H1 (cell line): ENCODE results near the gene GNAQ. TPM values are rescaled to one million over a fixed set of nuclear protein-coding genes. Genes with fewer than 3 reads are reported as not detected.

Source experiments
- CTCF ChIA-PET: fragments of 300-600 bp; sonication (Branson Sonifier 250); formaldehyde crosslinking; loops from one replicate; lab custom pipeline; 2021; ENCODE audit not compliant: partially characterized antibody; lab: Charles Lee
- POLR2A ChIA-PET: fragments of 300-600 bp; sonication (Branson Sonifier 250); formaldehyde crosslinking; loops from one replicate; lab custom pipeline; 2021; ENCODE audit warnings: inconsistent platforms; ENCODE audit not compliant: partially characterized antibody; lab: Charles Lee
- DNase-seq, 2 experiments: peaks; one replicate each; pipeline versions ENCODE4 v3.0.0 to v3.0.0-alpha.2; 2010 to 2022; ENCODE audit warnings: low spot score in 2 of 2, low read depth in 1 of 2, mixed read lengths in 1 of 2
- FAIRE-seq: peaks from 2 replicates; lab custom pipeline; 2011; peaks lifted over from hg19 to GRCh38; lab: Jason Lieb, UNC
- H2AFZ ChIP-seq: 2 replicates; pipeline ENCODE4 v1.8.1; 2012; ENCODE audit warnings: low read length, inconsistent platforms
- H2AK5ac ChIP-seq: 2 replicates; pipeline ENCODE4 v1.6.1; 2013; ENCODE audit warnings: low read depth, low read length
- H2BK120ac ChIP-seq: replicated peaks from 2 replicates; pipeline ENCODE3; 2013; ENCODE audit warnings: low read depth, low read length, inconsistent platforms
- H2BK12ac ChIP-seq: 2 replicates; pipeline ENCODE4 v1.6.1; 2013; ENCODE audit warnings: low read depth, low read length
- H2BK15ac ChIP-seq: 2 replicates; pipeline ENCODE4 v1.6.1; 2013; ENCODE audit warnings: low read length
- H2BK20ac ChIP-seq: 2 replicates; pipeline ENCODE4 v1.6.1; 2013; ENCODE audit warnings: low read length
- H2BK5ac ChIP-seq: 2 replicates; pipeline ENCODE4 v1.6.1; 2013; ENCODE audit warnings: low read depth, low read length
- H3K14ac ChIP-seq: 2 replicates; pipeline ENCODE4 v1.6.1; 2013; ENCODE audit warnings: inconsistent platforms; ENCODE audit not compliant: insufficient read length
- H3K18ac ChIP-seq: 2 replicates; pipeline ENCODE4 v1.6.1; 2013; ENCODE audit warnings: low read length; ENCODE audit errors: extremely low read depth
- H3K23ac ChIP-seq: 2 replicates; pipeline ENCODE4 v1.6.1; 2013; ENCODE audit warnings: inconsistent platforms; ENCODE audit not compliant: insufficient read length
- H3K23me2 ChIP-seq: 2 replicates; pipeline ENCODE4 v1.6.1; 2013; ENCODE audit warnings: low read depth, low read length
- H3K27ac ChIP-seq: 2 replicates; pipeline ENCODE4 v1.6.1; 2011; ENCODE audit warnings: low read depth, low read length, inconsistent platforms
- H3K27me3 ChIP-seq, 4 experiments: replicated peaks in 1 of 4; 1 replicate in 1 of 4; 2 replicates in 3 of 4; pipeline versions ENCODE4 v1.6.1 to v1.8.1; 2011 to 2013; ENCODE audit warnings: low read length in 3 of 4, mild to moderate bottlenecking in 3 of 4, inconsistent platforms in 2 of 4, mixed read lengths in 2 of 4, moderate library complexity in 1 of 4; ENCODE audit not compliant: control insufficient read depth in 3 of 4, insufficient read depth in 3 of 4; ENCODE audit errors: extremely low read depth in 1 of 4
- H3K36me3 ChIP-seq, 4 experiments: 2 replicates each; pipeline versions ENCODE4 v1.6.1 to v1.8.1; 2011 to 2013; ENCODE audit warnings: mild to moderate bottlenecking in 4 of 4, low read length in 3 of 4, moderate library complexity in 2 of 4, control low read depth in 1 of 4, inconsistent platforms in 1 of 4; ENCODE audit not compliant: insufficient read depth in 4 of 4, control insufficient read depth in 2 of 4
- H3K4ac ChIP-seq: replicated peaks from 2 replicates; pipeline ENCODE3; 2013; ENCODE audit warnings: low read length, low read depth, mixed read lengths, inconsistent platforms; ENCODE audit not compliant: insufficient read length
- H3K4me1 ChIP-seq, 4 experiments: replicated peaks in 1 of 4; 1 replicate in 1 of 4; 2 replicates in 3 of 4; pipeline versions ENCODE4 v1.6.1 to v1.8.1; 2011 to 2013; ENCODE audit warnings: low read length in 3 of 4, inconsistent platforms in 2 of 4, mixed read lengths in 1 of 4; ENCODE audit not compliant: insufficient read depth in 4 of 4, control insufficient read depth in 3 of 4
- H3K4me2 ChIP-seq, 2 experiments: 2 replicates each; pipeline versions ENCODE4 v1.6.1 to v1.8.1; 2011 to 2013; ENCODE audit warnings: low read depth in 2 of 2, low read length in 2 of 2, control low read depth in 1 of 2, inconsistent platforms in 1 of 2, mild to moderate bottlenecking in 1 of 2; ENCODE audit not compliant: insufficient read depth in 1 of 2
- H3K4me3 ChIP-seq, 4 experiments: fragments of 200-600, 300-600 bp in 1 of 4; sonication (generic), shearing (Covaris generic), sonication (Bioruptor Twin) in 1 of 4; 2 replicates each; pipeline versions ENCODE4 v1.5.1 to v1.8.1; 2011 to 2016; ENCODE audit warnings: low read length in 4 of 4, low read depth in 3 of 4, control low read depth in 2 of 4, inconsistent platforms in 2 of 4, mild to moderate bottlenecking in 2 of 4, mixed read lengths in 1 of 4, moderate library complexity in 1 of 4; ENCODE audit not compliant: insufficient read depth in 2 of 4; ENCODE audit errors: extremely low read depth in 1 of 4
- H3K56ac ChIP-seq: replicated peaks from 2 replicates; pipeline ENCODE3; 2013; ENCODE audit warnings: low read depth, mild to moderate bottlenecking, mixed read lengths, low read length, inconsistent platforms; ENCODE audit not compliant: insufficient read length
- H3K79me1 ChIP-seq: 2 replicates; pipeline ENCODE4 v1.6.1; 2013; ENCODE audit warnings: low read depth, low read length, control low read depth
- H3K79me2 ChIP-seq, 2 experiments: 2 replicates each; pipeline versions ENCODE4 v1.6.1 to v1.8.1; 2012 to 2013; ENCODE audit warnings: low read length in 2 of 2, mild to moderate bottlenecking in 2 of 2, inconsistent platforms in 1 of 2; ENCODE audit not compliant: insufficient read depth in 2 of 2, control insufficient read depth in 1 of 2
- H3K9ac ChIP-seq, 4 experiments: replicated peaks in 1 of 4; 1 replicate in 1 of 4; 2 replicates in 3 of 4; pipeline versions ENCODE4 v1.6.1 to v1.8.1; 2011 to 2013; ENCODE audit warnings: low read depth in 3 of 4, low read length in 3 of 4, control low read depth in 2 of 4, mild to moderate bottlenecking in 2 of 4, moderate library complexity in 2 of 4, inconsistent platforms in 1 of 4; ENCODE audit errors: extremely low read depth in 1 of 4
- H3K9me3 ChIP-seq, 2 experiments: 2 replicates each; pipeline versions ENCODE4 v1.6.1 to v1.8.1; 2012 to 2013; ENCODE audit warnings: mild to moderate bottlenecking in 2 of 2, moderate library complexity in 2 of 2, control low read depth in 1 of 2, inconsistent platforms in 1 of 2, low read depth in 1 of 2, low read length in 1 of 2, mixed read lengths in 1 of 2; ENCODE audit not compliant: insufficient read depth in 2 of 2
- H4K20me1 ChIP-seq, 2 experiments: replicated peaks in 1 of 2; 2 replicates each; pipeline versions ENCODE3 to v1.8.1; 2011 to 2013; ENCODE audit warnings: inconsistent platforms in 2 of 2, low read length in 2 of 2, mild to moderate bottlenecking in 1 of 2; ENCODE audit not compliant: insufficient read depth in 2 of 2, control insufficient read depth in 1 of 2
- H4K5ac ChIP-seq: 2 replicates; pipeline ENCODE4 v1.6.1; 2013; ENCODE audit warnings: low read length, low read depth, mixed read lengths, inconsistent platforms; ENCODE audit not compliant: insufficient read length
- H4K8ac ChIP-seq: 2 replicates; pipeline ENCODE4 v1.8.0; 2013; ENCODE audit warnings: mild to moderate bottlenecking, moderate library complexity, low read length, inconsistent platforms; ENCODE audit not compliant: insufficient read depth; ENCODE audit errors: extremely low read depth
- H4K91ac ChIP-seq: replicated peaks from 2 replicates; pipeline ENCODE3; 2013; ENCODE audit warnings: low read length, mixed read lengths, inconsistent platforms; ENCODE audit not compliant: insufficient read length
- BRCA1 ChIP-seq: IDR thresholded peaks from 2 replicates; pipeline ENCODE4 v1.6.1; 2012; ENCODE audit warnings: low read depth, low read length, improper control_type of control experiment
- CBX5 ChIP-seq: fragments of 300-800, 300-1000 bp; sonication (generic); IDR thresholded peaks from 2 replicates; pipeline ENCODE4 v1.7.1; 2016; ENCODE audit warnings: antibody characterized with exemption, low read length, low read depth
- CHD2 ChIP-seq: IDR thresholded peaks from 2 replicates; pipeline ENCODE4 v1.6.1; 2012; ENCODE audit warnings: low read length, improper control_type of control experiment
- EZH2 ChIP-seq: fragments of 200-600 bp; sonication (generic); IDR thresholded peaks from 2 replicates; pipeline ENCODE4 v1.7.1; 2012; ENCODE audit warnings: low read depth, mild to moderate bottlenecking, moderate library complexity, low read length, inconsistent platforms; ENCODE audit not compliant: severe bottlenecking
- TAF7 ChIP-seq: optimal IDR thresholded peaks from 2 replicates; pipeline ENCODE3; 2011; ENCODE audit warnings: low read depth, mild to moderate bottlenecking, inconsistent platforms, low read length, moderate library complexity, borderline replicate concordance
- WGBS, 2 experiments: shearing (Covaris generic) in 1 of 2; methylation state at CpG; one replicate each; pipeline versions ENCODE4 v1.1.6 to v1.1.7; 2013 to 2015; ENCODE audit warnings: low lambda C conversion rate in 2 of 2, mixed read lengths in 2 of 2, inconsistent platforms in 1 of 2, low coverage in 1 of 2, missing lambda C conversion rate in 1 of 2; ENCODE audit not compliant: insufficient replicate concordance in 2 of 2, insufficient coverage in 1 of 2, insufficient read length in 1 of 2; ENCODE audit errors: extremely low coverage in 1 of 2, missing lambda C conversion rate in 1 of 2; 5-methylcytosine and 5-hydroxymethylcytosine counted together
- polyA plus RNA-seq, 7 experiments: library from polyadenylated mRNA; depleted of rRNA in 3 of 7; stranded (reverse) in 5 of 7; unstranded in 2 of 7; fragments of >200 nt in 5 of 7; fragments of 200-250 nt in 2 of 7; gene quantifications; 1 replicate in 5 of 7; 2 replicates in 1 of 7; 4 replicates in 1 of 7; pipeline versions ENCODE4 v1.2.1 to v1.2.3, GENCODE V29; 2011 to 2013; ENCODE audit warnings: missing spikeins in 2 of 7, mixed read lengths in 2 of 7
- total RNA-seq: library from RNA; stranded (reverse); fragmentation: NEBNext Ultra II Directional; extraction: Animal tissue kit (Norgen Biotek cat#: 25700); gene quantifications from 2 replicates; pipeline ENCODE4 v1.2.1, GENCODE V29; 2021
- TF ChIP-seq, protein P1 (sequence below), 3 experiments: IDR thresholded peaks; 1 replicate in 2 of 3; 2 replicates in 1 of 3; pipeline versions ENCODE4 v1.5.1 to v1.6.1; 2011; ENCODE audit warnings: low read length in 3 of 3, mild to moderate bottlenecking in 3 of 3, inconsistent platforms in 2 of 3, low read depth in 1 of 3, moderate library complexity in 1 of 3; ENCODE audit not compliant: insufficient read depth in 1 of 3; ENCODE audit errors: control extremely low read depth in 1 of 3

GNAQ gene
- total and polyA plus RNA-seq, 2 of the 8 experiments (the other 6 are each of a cell fraction or from before 2014, with no cell fraction given), result 22.8 to 63.8 TPM

DNA sequence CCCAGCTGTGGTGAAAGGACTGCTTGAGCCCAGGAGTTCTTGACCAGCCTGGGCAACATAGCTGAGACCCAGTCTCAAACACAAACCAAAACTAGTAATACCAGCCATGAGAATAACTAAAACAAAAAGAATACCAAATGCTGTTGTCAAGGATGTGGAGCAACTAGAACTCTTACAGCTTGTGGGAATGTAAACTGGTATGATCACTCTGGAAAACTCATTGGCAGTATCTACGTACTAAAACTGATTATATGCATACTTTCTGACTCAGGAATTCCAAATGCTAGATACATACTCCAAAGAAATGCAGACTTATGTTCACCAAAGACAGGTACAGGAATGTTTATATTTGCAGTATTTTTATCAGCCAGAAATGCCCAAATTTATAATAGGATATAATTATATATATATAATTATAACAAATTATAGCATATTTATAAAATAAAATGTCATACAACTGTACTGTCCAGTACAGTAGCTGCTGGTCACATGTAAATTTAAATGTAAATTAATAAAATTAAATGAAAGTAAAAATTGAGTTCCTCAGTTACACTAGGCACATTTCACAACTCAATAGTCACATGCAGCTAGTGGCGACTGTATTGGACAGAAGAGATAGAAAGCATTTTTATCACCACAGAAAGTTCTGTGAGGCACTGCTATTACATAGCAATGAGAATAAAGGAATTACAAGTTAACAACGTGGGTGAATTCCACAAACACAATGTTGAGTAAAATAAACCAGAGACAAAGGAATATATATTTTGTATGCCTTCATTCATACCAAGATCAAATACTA is 118.5 kb downstream of the GNAQ start:
- no peak overlapping the region for H2AFZ ChIP-seq
- DNase-seq (no peak), FAIRE-seq (no peak)
- no peak overlapping the region for H4K8ac ChIP-seq
- ChIA-PET CTCF (interaction anchor here (1.0 kb wide), 1 partner anchor 72 kb away, joined by 3 read pairs; no protein-coding TSS in a partner anchor), POLR2A (no interaction called here)
- H3K27ac ChIP-seq, result no peak overlapping the region
- no peaks in the 10 kb centered on the region; the same call in 1 of the 2 replicates for H3K79me1 ChIP-seq
- peaks cover 0 to 13% of the 10 kb centered on the region in 2 experiments; a peak in 3 of 4 replicates for H3K79me2 ChIP-seq
- H3K4me2 ChIP-seq, result no peak overlapping the region
- H3K23ac ChIP-seq, result no peak overlapping the region
- H3K36me3 ChIP-seq, result no peaks in the 10 kb centered on the region; a peak in 1 of 8 replicates
- H3K9me3 ChIP-seq, result no peaks in the 10 kb centered on the region
- 90% methylated on average over 3 of the region's 3 CpGs; no CpG with 5 or more reads in 1 of the 2 experiments for WGBS, 2 experiments
- no peak overlapping the region for H4K91ac ChIP-seq
- no peak overlapping the region for H3K9ac ChIP-seq
- H3K56ac ChIP-seq, result no peak overlapping the region
- peaks cover 0 to 2% (median 2%) of the 10 kb centered on the region in 4 experiments; a peak in 2 of 7 replicates for H3K4me1 ChIP-seq
- H2BK5ac ChIP-seq, result no peak overlapping the region
- no peak overlapping the region for H2BK120ac ChIP-seq
- H3K14ac ChIP-seq, result no peak overlapping the region
- H3K18ac ChIP-seq, result no peak overlapping the region
- H4K5ac ChIP-seq, result no peak overlapping the region
- H3K23me2 ChIP-seq, result no peaks in the 10 kb centered on the region
- H2AK5ac ChIP-seq, result no peak overlapping the region
- H2BK15ac ChIP-seq, result no peak overlapping the region
- no peak overlapping the region for H3K4me3 ChIP-seq
- no peaks in the 10 kb centered on the region for H4K20me1 ChIP-seq
- no peak overlapping the region for H3K4ac ChIP-seq
- H3K27me3 ChIP-seq, result no peaks in the 10 kb centered on the region
- no peak overlapping the region for H2BK12ac ChIP-seq
- TF ChIP-seq, protein P1, sequence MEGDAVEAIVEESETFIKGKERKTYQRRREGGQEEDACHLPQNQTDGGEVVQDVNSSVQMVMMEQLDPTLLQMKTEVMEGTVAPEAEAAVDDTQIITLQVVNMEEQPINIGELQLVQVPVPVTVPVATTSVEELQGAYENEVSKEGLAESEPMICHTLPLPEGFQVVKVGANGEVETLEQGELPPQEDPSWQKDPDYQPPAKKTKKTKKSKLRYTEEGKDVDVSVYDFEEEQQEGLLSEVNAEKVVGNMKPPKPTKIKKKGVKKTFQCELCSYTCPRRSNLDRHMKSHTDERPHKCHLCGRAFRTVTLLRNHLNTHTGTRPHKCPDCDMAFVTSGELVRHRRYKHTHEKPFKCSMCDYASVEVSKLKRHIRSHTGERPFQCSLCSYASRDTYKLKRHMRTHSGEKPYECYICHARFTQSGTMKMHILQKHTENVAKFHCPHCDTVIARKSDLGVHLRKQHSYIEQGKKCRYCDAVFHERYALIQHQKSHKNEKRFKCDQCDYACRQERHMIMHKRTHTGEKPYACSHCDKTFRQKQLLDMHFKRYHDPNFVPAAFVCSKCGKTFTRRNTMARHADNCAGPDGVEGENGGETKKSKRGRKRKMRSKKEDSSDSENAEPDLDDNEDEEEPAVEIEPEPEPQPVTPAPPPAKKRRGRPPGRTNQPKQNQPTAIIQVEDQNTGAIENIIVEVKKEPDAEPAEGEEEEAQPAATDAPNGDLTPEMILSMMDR (IDR thresholded peaks at IDR 0.05; ENCODE audit: control extremely low read depth in 1 of 3, insufficient read depth in 1 of 3, low read depth in 1 of 3, low read length in 3 of 3), result no peak
- TF ChIP-seq BRCA1 (no peak), EZH2 (no peak), CHD2 (no peak), TAF7 (no peak), CBX5 (no peak)
- H2BK20ac ChIP-seq, result no peak overlapping the region
